Neural progenitor cell (in vitro differentiated cells): ENCODE data around the gene ACOX3.

Experiments used
- CTCF ChIP-seq: fragments of 200-600 bp; sonication (generic); IDR thresholded peaks from 2 replicates; pipeline ENCODE4 v1.5.1; 2017; ENCODE audit warnings: antibody characterized with exemption, mild to moderate bottlenecking
- EZH2 ChIP-seq: fragments of 200-600 bp; sonication (generic); IDR thresholded peaks from 2 replicates; pipeline ENCODE4 v1.6.1; 2017; ENCODE audit warnings: antibody characterized with exemption, mild to moderate bottlenecking, moderate library complexity

GRCh38 chr4:8443801-8444200, 3.3 kb upstream of the ACOX3 start:
- TF ChIP-seq CTCF (no peak), EZH2 (no peak)
